IMR-90 (cell line): ENCODE measurements around the gene RAB42. TPM values are rescaled to one million over a fixed set of nuclear protein-coding genes. Genes with fewer than 3 reads are reported as not detected.
"Not testable (repeated sequence)": the region's sequence is repeated elsewhere in the genome, so short reads cannot be mapped to it uniquely, and the experiment has no call there.

Experiments
- ATAC-seq: fragments of 200-7000 bp; cut with Tn5 transposase; 2 replicates; pipeline ENCODE4 v1.9.1; 2020; ENCODE audit warnings: low read depth, mild to moderate bottlenecking, moderate library complexity
- BruUV-seq: library from RNA; stranded (reverse); fragments of 400-500 nt; replicated peaks from 2 replicates; lab custom pipeline; 2021; lab: Mats Ljungman, UMichigan
- CTCF ChIA-PET: fragments of 300-600 bp; formaldehyde crosslinking; extraction: SDS; loops from one replicate; lab custom pipeline; 2021; ENCODE audit warnings: antibody characterized with exemption; lab: Yijun Ruan, JAX
- POLR2A ChIA-PET: fragments of 300-600 bp; sonication (Branson Sonifier 250); formaldehyde crosslinking; loops from one replicate; lab custom pipeline; 2022; ENCODE audit warnings: antibody characterized with exemption; ENCODE audit not compliant: unreplicated experiment; lab: Charles Lee
- DNase-seq: peaks from one replicate; pipeline ENCODE4 v3.0.0; 2013
- H2AFZ ChIP-seq: replicated peaks from 2 replicates; pipeline ENCODE3; 2013; ENCODE audit warnings: low read length, mild to moderate bottlenecking; ENCODE audit not compliant: poor library complexity
- H2AK5ac ChIP-seq: 2 replicates; pipeline ENCODE4 v1.6.1; 2013; ENCODE audit warnings: low read depth, low read length, inconsistent platforms
- H2AK9ac ChIP-seq: replicated peaks from 2 replicates; pipeline ENCODE3; 2013; ENCODE audit warnings: mild to moderate bottlenecking, low read depth, low read length, moderate library complexity; ENCODE audit not compliant: poor library complexity
- H2BK120ac ChIP-seq: 2 replicates; pipeline ENCODE4 v1.6.1; 2013; ENCODE audit warnings: low read depth, low read length, inconsistent platforms
- H2BK15ac ChIP-seq: 3 replicates; pipeline ENCODE4 v1.6.1; 2013; ENCODE audit warnings: low read depth, low read length, inconsistent platforms
- H2BK20ac ChIP-seq: 2 replicates; pipeline ENCODE4 v1.6.1; 2013; ENCODE audit warnings: low read depth, mild to moderate bottlenecking, inconsistent platforms, low read length, moderate library complexity
- H2BK5ac ChIP-seq: 2 replicates; pipeline ENCODE4 v1.6.1; 2013; ENCODE audit warnings: mild to moderate bottlenecking, low read depth, low read length, inconsistent platforms; ENCODE audit not compliant: poor library complexity, severe bottlenecking
- H3K14ac ChIP-seq: replicated peaks from 2 replicates; pipeline ENCODE4 v1.6.1; 2013; ENCODE audit warnings: low read depth, low read length, inconsistent platforms
- H3K18ac ChIP-seq: 2 replicates; pipeline ENCODE4 v1.6.1; 2013; ENCODE audit warnings: low read depth, low read length, control low read depth
- H3K23ac ChIP-seq: 2 replicates; pipeline ENCODE4 v1.6.1; 2013; ENCODE audit warnings: low read depth, low read length, inconsistent platforms
- H3K27ac ChIP-seq: 2 replicates; pipeline ENCODE4 v1.5.1; 2013; ENCODE audit warnings: mild to moderate bottlenecking, control low read depth, low read length; ENCODE audit not compliant: insufficient read depth
- H3K27me3 ChIP-seq: 2 replicates; pipeline ENCODE4 v1.6.1; 2013; ENCODE audit warnings: low read length; ENCODE audit not compliant: control insufficient read depth, insufficient read depth
- H3K36me3 ChIP-seq: 2 replicates; pipeline ENCODE4 v1.6.1; 2013; ENCODE audit warnings: low read length, mixed read lengths; ENCODE audit not compliant: control insufficient read depth, insufficient read depth
- H3K4ac ChIP-seq: 2 replicates; pipeline ENCODE4 v1.6.1; 2013; ENCODE audit warnings: low read depth, low read length, inconsistent platforms
- H3K4me1 ChIP-seq: 2 replicates; pipeline ENCODE4 v1.6.1; 2013; ENCODE audit warnings: low read length, mixed read lengths; ENCODE audit not compliant: control insufficient read depth, insufficient read depth
- H3K4me2 ChIP-seq: 2 replicates; pipeline ENCODE4 v1.6.1; 2013; ENCODE audit warnings: low read depth, mild to moderate bottlenecking, control low read depth, low read length, moderate library complexity
- H3K4me3 ChIP-seq: 2 replicates; pipeline ENCODE4 v1.5.1; 2013; ENCODE audit warnings: low read depth, mild to moderate bottlenecking, control low read depth, low read length, moderate library complexity; ENCODE audit not compliant: insufficient read depth
- H3K56ac ChIP-seq: 2 replicates; pipeline ENCODE4 v1.6.1; 2013; ENCODE audit warnings: low read length, inconsistent platforms; ENCODE audit not compliant: insufficient read depth; ENCODE audit errors: extremely low read depth
- H3K79me1 ChIP-seq, 2 experiments: 2 replicates each; pipeline ENCODE4 v1.6.1; 2013; ENCODE audit warnings: low read length in 2 of 2, inconsistent platforms in 1 of 2, low read depth in 1 of 2
- H3K9ac ChIP-seq: 2 replicates; pipeline ENCODE4 v1.6.1; 2013; ENCODE audit warnings: low read depth, low read length, control low read depth
- H3K9me1 ChIP-seq: 2 replicates; pipeline ENCODE4 v1.6.1; 2013; ENCODE audit warnings: low read length, inconsistent platforms; ENCODE audit not compliant: insufficient read depth
- H3K9me3 ChIP-seq: 2 replicates; pipeline ENCODE4 v1.6.1; 2013; ENCODE audit warnings: low read length; ENCODE audit not compliant: control insufficient read depth, insufficient read depth
- H4K20me1 ChIP-seq: 2 replicates; pipeline ENCODE4 v1.6.1; 2013; ENCODE audit warnings: low read length, inconsistent platforms; ENCODE audit not compliant: insufficient read depth
- H4K5ac ChIP-seq: 2 replicates; pipeline ENCODE4 v1.6.1; 2013; ENCODE audit warnings: mild to moderate bottlenecking, low read depth, low read length, control low read depth
- H4K8ac ChIP-seq, 2 experiments: 2 replicates each; pipeline ENCODE4 v1.6.1; 2013; ENCODE audit warnings: low read depth in 2 of 2, low read length in 2 of 2, control low read depth in 1 of 2, inconsistent platforms in 1 of 2
- H4K91ac ChIP-seq: 2 replicates; pipeline ENCODE4 v1.6.1; 2013; ENCODE audit warnings: low read depth, low read length, inconsistent platforms; ENCODE audit not compliant: insufficient read depth
- MAZ ChIP-seq: IDR thresholded peaks from 2 replicates; pipeline ENCODE4 v1.6.1; 2012; ENCODE audit warnings: low read depth, mild to moderate bottlenecking, low read length, improper control_type of control experiment, moderate library complexity, borderline replicate concordance
- WGBS, 2 experiments: methylation state at CpG; one replicate each; pipeline versions ENCODE4 v1.1.5 to v1.1.7; 2013; ENCODE audit warnings: missing lambda C conversion rate in 2 of 2; ENCODE audit not compliant: insufficient read length in 1 of 2; ENCODE audit errors: extremely low coverage in 2 of 2; 5-methylcytosine and 5-hydroxymethylcytosine counted together
- dilution Hi-C: fragments of 300-500 bp; cut with HindIII; formaldehyde crosslinking; loops from one replicate; pipeline ENCODE4 v1.14.3; 2018; ENCODE audit warnings: low sequenced_read_pairs; ENCODE audit not compliant: unreplicated experiment
- in situ Hi-C: fragments of 300-500 bp; cut with MboI; formaldehyde crosslinking; loops from 3 replicates; pipeline ENCODE4 v1.14.3; 2019; ENCODE audit warnings: low sequenced_read_pairs, inconsistent platforms, mixed read lengths
- intact Hi-C: fragments of 100-400 bp; cut with micrococcal nuclease; formaldehyde crosslinking; loops from 2 replicates; pipeline ENCODE4 v1.10.0; 2022
- polyA plus RNA-seq, 3 experiments: library from polyadenylated mRNA; depleted of rRNA; stranded (reverse); fragments of >200 nt; gene quantifications; 2 replicates each; pipeline ENCODE4 v1.2.3, GENCODE V29; 2012; ENCODE audit warnings: low replicate concordance in 1 of 3
- total RNA-seq: library from RNA; depleted of rRNA; stranded (reverse); fragments of >200 nt; gene quantifications from 2 replicates; pipeline ENCODE4 v1.2.3, GENCODE V29; 2012

Gene RAB42
- total and polyA plus RNA-seq, 2 of the 4 experiments (the other 2 are of a cell fraction) = 0.77 to 0.90 TPM

- no peak for TF ChIP-seq MAZ
These were observed 3.5 kb downstream of the RAB42 start (continued) for GRCh38 chr1:28595412-28596191.

GRCh38 chr1:28596276-28596675 is 4.2 kb downstream of the RAB42 start:
- H3K9me3 ChIP-seq, H3K36me3 ChIP-seq, BruUV-seq, H3K4me3 ChIP-seq, dilution Hi-C loops, in situ Hi-C loops, H3K14ac ChIP-seq, H3K4me1 ChIP-seq, intact Hi-C loops, H3K27ac ChIP-seq, H2BK5ac ChIP-seq, H3K56ac ChIP-seq, POLR2A ChIA-PET, H3K27me3 ChIP-seq, H2AFZ ChIP-seq, H2AK9ac ChIP-seq, H3K18ac ChIP-seq, H4K91ac ChIP-seq, H3K9ac ChIP-seq, H2BK15ac ChIP-seq, H2BK20ac ChIP-seq, H2AK5ac ChIP-seq, H3K79me1 ChIP-seq, DNase-seq, H2BK120ac ChIP-seq, ATAC-seq, H3K4me2 ChIP-seq, H4K20me1 ChIP-seq, H3K9me1 ChIP-seq, H4K5ac ChIP-seq, H4K8ac ChIP-seq, H3K23ac ChIP-seq, H3K4ac ChIP-seq: not testable (repeated sequence)
- CTCF ChIA-PET = interaction anchor here (0.6 kb wide), 1 partner anchor 27 kb away, joined by 5 read pairs; no protein-coding TSS in a partner anchor
- no CpG with 5 or more reads among the region's 11 CpGs for WGBS, 2 experiments
